Kidney (tissue), 14 donors: Measurements from ENCODE around the gene ZNF618. TPM values are rescaled to one million over a fixed set of nuclear protein-coding genes. Genes with fewer than 3 reads are reported as not detected.

Experiments used
- DNase-seq, 5 donors: peaks; one replicate each; pipeline ENCODE4 v3.0.0-alpha.2; 2013 to 2020
- FAIRE-seq: peaks from 2 replicates; lab custom pipeline; 2012; peaks lifted over from hg19 to GRCh38; lab: Jason Lieb, UNC
- H3K27ac ChIP-seq, 2 donors: one replicate each; pipeline ENCODE4 v1.7.0; 2013; ENCODE audit warnings: low read depth in 2 of 2, low read length in 2 of 2, inconsistent platforms in 1 of 2
- H3K27me3 ChIP-seq: one replicate; pipeline ENCODE4 v1.7.1; 2013; ENCODE audit warnings: low read length, inconsistent platforms; ENCODE audit not compliant: control insufficient read depth, insufficient read depth
- H3K36me3 ChIP-seq, 3 donors: one replicate each; pipeline versions ENCODE4 v1.7.0 to v1.7.1; 2013; ENCODE audit warnings: low read length in 3 of 3, control low read depth in 1 of 3, inconsistent platforms in 1 of 3; ENCODE audit not compliant: insufficient read depth in 3 of 3, control insufficient read depth in 2 of 3
- H3K4me1 ChIP-seq, 3 donors: one replicate each; pipeline versions ENCODE4 v1.7.0 to v1.7.1; 2013; ENCODE audit warnings: low read length in 3 of 3, inconsistent platforms in 1 of 3, low read depth in 1 of 3; ENCODE audit not compliant: control insufficient read depth in 2 of 3, insufficient read depth in 2 of 3
- H3K4me3 ChIP-seq, 3 donors: one replicate each; pipeline versions ENCODE4 v1.7.0 to v1.8.1; 2013; ENCODE audit warnings: low read length in 3 of 3, control low read depth in 1 of 3, inconsistent platforms in 1 of 3
- H3K9ac ChIP-seq, 3 donors: one replicate each; pipeline versions ENCODE4 v1.7.0 to v1.7.1; 2013; ENCODE audit warnings: low read length in 3 of 3, control low read depth in 1 of 3, inconsistent platforms in 1 of 3
- H3K9me3 ChIP-seq, 3 donors: one replicate each; pipeline versions ENCODE4 v1.7.0 to v1.7.1; 2013; ENCODE audit warnings: low read length in 3 of 3, control low read depth in 1 of 3, inconsistent platforms in 1 of 3; ENCODE audit not compliant: control insufficient read depth in 2 of 3, insufficient read depth in 1 of 3
- CTCF ChIP-seq: IDR thresholded peaks from 3 replicates; pipeline ENCODE4 v1.5.1; 2012; ENCODE audit warnings: mild to moderate bottlenecking, moderate library complexity, borderline replicate concordance; ENCODE audit not compliant: insufficient read depth; ENCODE audit errors: extremely low read depth
- intact Hi-C: fragments of 100-400 bp; cut with DNase I; formaldehyde crosslinking; loops from one replicate; pipeline ENCODE4 v1.11.1; 2022
- polyA plus RNA-seq: library from polyadenylated mRNA; stranded (reverse); fragments of 350-450 nt; fragmentation: Illumina TruSeq; extraction: RNeasy Lipid Tissue Mini Kit (QIAGEN cat#74804); gene quantifications from one replicate; pipeline ENCODE4 v1.2.3, GENCODE V29; 2014; ENCODE audit warnings: low read depth, low replicate concordance; ENCODE audit not compliant: insufficient read depth
- total RNA-seq: library from RNA; stranded (reverse); fragmentation: NEBNext Ultra II Directional; extraction: Animal tissue kit (Norgen Biotek cat#: 25700); gene quantifications from one replicate; pipeline ENCODE4 v1.2.1, GENCODE V29; 2021
- donor health status: control.
- donor health status: control.
- donor health status: control.
- donor health status: control.
- donor health status: control.
- donor health status: DM: yes; HTN: yes; CAD: no.
- donor health status: Normal renal cell carcinoma (clear cell type).

Gene ZNF618
- total and polyA plus RNA-seq, 2 donors from 2014 or later: 5.6 to 31.9 TPM

- no peak for TF ChIP-seq CTCF
- no peak overlapping the region for H3K27ac ChIP-seq
- H3K4me3 ChIP-seq: no peak overlapping the region
- DNase-seq: peak in 1 of 5 donors; percentile 9
- no peak overlapping the region for H3K9ac ChIP-seq
- peaks cover 10 to 52% (median 44%) of the 10 kb centered on the region in 3 donors for H3K36me3 ChIP-seq
- no peaks in the 10 kb centered on the region for H3K4me1 ChIP-seq
- no peaks in the 10 kb centered on the region for H3K27me3 ChIP-seq
- FAIRE-seq: no peak
- intact Hi-C loops: no loop called here
- H3K9me3 ChIP-seq: no peaks in the 10 kb centered on the region
These were observed 173.5 kb downstream of the ZNF618 start for GRCh38 chr9:114049441-114050225.

- TF ChIP-seq CTCF: no peak
- FAIRE-seq (no peak), DNase-seq (peak in 1 of 5 donors; percentile 4)
- no peaks in the 10 kb centered on the region for H3K9me3 ChIP-seq
- H3K4me1 ChIP-seq: no peaks in the 10 kb centered on the region
- H3K27me3 ChIP-seq: no peaks in the 10 kb centered on the region
- H3K36me3 ChIP-seq: peaks cover 10 to 52% (median 44%) of the 10 kb centered on the region in 3 donors
- intact Hi-C loops: no loop called here
- no peak overlapping the region for H3K9ac ChIP-seq
- H3K4me3 ChIP-seq: no peak overlapping the region
- H3K27ac ChIP-seq: no peak overlapping the region
These were observed 174.1 kb downstream of the ZNF618 start for GRCh38 chr9:114050226-114050568.

GRCh38 chr9:114050646-114051045 lies 174.5 kb downstream of the ZNF618 start:
- DNase-seq (peak in 1 of 5 donors; percentile 21), FAIRE-seq (no peak)
- Histone ChIP-seq H3K36me3 (peaks cover 10 to 52% (median 42%) of the 10 kb centered on the region in 3 donors), H3K4me3 (no peak overlapping the region), H3K27me3 (no peaks in the 10 kb centered on the region), H3K27ac (no peak overlapping the region), H3K9ac (no peak overlapping the region), H3K9me3 (no peaks in the 10 kb centered on the region), H3K4me1 (no peaks in the 10 kb centered on the region)
- intact Hi-C loops: no loop called here
- no peak for TF ChIP-seq CTCF
